Activated CD8-positive, alpha-beta memory T cell treated with anti-CD3 and anti-CD28 coated beads, Interleukin-2, amount 50 U/mL, for 24 hours (primary cell): ENCODE data around the gene KPNA4.
A peak's percentile ranks its signal among the peaks of the same experiment; 100 is the strongest.
"Not testable (repeated sequence)": the region's sequence is repeated elsewhere in the genome, so short reads cannot be mapped to it uniquely, and the experiment has no call there.

Source experiments
- DNase-seq: peaks from one replicate; pipeline ENCODE4 v3.0.0-alpha.2; 2020; ENCODE audit errors: extremely low read depth

The KPNA4 gene

DNA sequence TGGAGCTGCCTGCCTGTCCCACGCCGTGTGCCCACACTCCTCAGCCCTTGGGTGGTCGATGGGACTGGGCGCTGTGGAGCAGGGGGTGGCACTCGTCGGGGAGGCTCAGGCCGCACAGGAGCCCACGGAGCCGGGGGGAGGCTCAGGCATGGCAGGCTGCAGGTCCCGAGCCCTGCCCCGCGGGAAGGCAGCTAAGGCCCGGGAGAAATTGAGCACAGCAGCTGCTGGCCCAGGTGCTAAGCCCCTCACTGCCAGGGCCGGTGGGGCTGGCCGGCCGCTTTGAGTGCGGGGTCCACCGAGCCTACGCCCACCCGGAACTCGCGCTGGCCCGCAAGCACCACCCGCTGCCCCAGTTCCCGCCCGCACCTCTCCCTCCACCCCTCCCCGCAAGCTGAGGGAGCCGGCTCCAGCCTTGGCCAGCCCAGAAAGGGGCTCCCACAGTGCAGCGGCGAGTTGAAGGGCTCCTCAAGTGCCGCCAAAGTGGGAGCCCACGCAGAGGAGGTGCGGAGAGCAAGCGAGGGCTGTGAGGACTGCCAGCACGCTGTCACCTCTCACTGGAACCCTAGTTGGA is 8.7 kb upstream of the KPNA4 start:
- DNase-seq, result not testable (repeated sequence)

DNA sequence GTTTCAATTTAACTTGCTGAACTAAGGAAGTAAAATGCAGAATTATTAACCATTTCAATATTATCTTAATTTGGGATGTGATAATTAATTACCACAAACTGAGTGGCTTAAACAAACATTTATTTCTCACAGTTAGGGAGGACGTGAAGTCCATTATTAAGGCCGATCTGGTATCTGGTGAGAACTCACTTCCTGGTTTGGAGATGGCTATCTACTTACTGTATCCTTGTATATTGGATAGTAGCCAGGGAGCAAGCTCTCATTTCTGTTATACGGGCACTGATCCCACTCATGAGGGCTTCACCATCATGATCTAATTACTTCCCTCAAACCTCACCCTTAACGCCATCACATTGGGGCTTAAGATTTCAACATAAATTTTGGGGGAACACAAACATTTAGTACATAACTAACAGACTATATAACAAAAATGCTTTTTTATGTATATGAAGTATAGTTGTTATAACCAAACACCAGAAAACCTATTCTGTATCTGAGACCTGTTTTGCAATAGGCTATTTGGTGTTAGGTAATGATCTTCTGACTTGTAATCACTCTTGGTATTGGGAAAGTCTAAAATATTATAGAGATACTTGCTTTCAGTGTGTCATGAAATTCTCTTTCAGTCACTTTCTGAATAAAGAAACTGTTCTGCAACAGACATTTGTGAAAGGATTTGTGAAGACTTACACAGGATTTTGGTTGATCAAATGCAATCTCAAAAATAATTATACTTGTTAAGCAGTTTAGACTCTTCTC is 4.7 kb upstream of the KPNA4 start:
- DNase-seq, result no peak

DNA sequence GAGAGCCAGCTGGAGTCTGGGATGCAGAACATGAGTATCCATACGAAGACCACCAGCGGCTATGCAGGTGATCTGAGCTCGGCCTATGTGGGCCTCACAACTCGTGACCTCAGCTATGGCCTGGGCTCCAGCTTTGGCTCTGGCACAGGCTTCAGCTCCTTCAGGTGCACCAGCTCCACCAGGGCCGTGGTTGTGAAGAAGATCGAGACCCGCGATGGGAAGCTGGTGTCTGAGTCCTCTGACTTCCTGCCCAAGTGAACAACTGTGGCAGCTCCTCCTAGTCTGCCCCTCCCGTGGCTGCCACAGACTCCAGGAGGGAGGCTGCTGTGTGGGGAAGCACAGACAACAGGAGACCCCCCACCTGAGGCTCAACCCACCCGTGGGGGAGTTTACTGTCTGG is 3.6 kb upstream of the KPNA4 start:
- DNase-seq, result no peak

DNA sequence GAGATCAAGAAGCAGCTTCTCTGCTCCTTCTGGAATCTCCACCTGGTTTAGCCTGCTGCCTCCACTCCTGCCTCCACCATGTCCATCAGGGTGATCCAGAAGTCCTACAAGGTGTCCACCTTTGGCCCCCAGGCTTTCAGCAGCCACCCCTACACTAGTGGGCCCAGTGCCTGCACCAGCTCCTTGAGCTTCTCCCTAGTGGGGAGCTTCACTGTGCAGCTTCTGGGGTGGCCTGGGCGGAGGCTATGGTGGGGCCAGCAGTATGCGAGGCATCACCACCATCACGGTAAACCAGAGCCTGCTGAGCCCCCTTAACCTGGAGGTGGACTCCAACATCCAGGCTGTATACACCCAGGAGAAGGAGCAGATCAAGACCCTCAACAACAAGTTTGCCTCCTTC is 2.4 kb upstream of the KPNA4 start:
- no peak for DNase-seq

DNA sequence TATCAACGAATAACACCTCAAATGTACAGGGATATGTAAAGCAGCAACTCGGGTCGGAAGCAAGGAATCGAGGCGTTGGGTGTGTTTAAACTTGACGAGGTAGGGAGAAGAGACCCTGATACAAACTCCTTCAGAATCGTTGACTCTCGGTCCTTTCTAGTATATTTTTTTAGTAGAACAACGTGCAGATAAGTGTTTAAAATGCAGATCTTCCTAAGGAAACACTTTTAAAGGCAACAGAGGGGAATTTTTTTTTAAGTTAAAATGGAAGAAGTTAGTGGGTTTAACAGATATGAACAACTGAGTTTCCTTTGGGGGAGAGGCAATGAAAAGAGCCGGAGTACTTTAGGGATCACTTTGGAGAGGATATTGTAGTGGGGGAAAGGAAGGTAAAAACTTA is 1.1 kb upstream of the KPNA4 start:
- DNase-seq, result no peak

DNA sequence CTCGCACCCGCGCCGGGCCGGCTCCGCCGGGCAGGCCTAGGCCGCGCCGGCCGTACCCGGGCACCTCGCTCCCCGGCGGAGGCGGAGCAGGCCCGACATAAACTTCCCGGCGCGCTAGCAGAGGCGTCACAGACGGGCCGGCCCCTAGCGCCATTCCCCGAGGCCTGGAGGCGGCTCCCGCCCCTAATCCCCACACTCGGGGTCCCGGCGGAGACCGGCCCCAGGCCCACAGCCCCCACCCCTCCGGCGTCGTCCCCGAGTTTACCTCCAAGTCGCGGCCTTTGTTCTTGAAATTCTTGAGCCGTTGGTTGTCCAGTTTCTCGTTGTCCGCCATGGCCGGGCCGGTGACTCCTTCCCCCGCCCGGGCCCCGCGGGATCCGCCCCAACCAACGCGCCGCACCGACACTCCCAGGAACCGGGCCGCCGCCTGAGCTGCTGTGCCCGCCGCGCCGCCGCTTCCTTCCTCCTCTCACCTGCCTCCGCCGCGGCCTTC is 376 bp downstream of the KPNA4 start:
- peak; percentile 8 for DNase-seq

DNA sequence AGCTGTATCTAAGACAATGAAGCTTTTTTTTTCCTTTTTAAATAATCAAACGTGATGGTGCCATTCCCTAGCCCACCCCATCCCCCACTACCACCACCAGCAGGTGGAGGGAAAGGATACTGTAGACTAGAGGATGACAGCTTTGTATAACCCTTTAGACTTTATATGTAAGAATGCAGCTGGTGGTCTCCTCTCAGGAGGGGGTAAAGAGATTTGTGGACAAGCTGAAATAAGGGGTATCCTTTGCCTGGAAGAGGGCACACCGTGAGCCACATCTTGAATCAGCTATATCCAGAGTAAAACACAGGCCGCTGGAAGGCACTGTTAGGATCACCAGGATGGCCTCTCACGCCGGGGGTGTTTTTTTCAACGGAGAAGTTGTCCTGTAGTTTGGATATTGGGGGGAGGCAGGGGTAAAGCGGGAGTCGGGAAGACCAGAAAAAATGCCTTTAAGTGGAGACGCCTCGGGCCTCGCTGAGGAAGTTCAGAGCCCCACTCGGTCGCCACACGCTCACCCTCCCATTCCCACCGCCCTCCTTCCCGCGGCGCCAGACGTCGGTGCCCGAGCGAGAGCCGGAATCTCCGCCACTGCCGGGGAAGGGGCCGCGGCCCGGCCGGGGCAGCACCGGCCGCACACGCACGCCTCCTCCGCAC is 986 bp downstream of the KPNA4 start:
- no peak for DNase-seq

DNA sequence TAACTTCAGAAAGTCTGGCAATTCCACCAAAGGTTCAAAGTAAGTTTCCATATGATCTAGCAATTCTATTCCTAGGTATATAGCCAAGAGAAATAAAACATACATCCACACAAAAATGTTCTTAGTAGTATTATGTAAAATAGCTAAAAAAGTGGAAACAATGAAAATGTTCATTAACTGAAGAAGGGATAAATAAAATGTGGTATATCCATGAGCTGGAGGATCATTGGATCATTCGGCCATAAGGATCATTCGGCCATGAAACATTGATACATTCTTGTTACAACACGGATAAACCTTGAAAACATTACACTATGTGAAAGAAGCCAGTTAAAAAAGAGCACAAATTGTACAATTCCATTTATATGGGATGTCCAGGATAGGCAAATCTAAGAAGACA is 2.4 kb downstream of the KPNA4 start:
- no peak for DNase-seq

DNA sequence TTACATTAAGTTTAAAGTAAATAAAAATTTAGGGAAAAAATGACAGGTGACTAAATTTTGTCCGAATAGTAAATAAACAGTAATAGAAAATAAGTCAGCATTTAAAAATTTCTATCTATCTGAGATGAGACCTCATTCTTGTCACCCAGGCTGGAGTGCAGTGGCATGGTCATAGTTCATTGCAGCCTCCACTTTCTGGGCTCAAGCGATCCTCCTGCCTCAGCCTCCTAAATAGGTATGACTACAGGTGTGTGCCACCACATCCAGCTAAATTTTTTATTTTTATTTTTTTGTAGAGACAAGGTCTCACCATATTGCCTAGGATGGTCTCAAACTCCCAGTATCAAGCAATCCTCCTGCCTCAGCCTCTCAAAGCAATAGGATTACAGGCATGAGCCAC is 7.8 kb downstream of the KPNA4 start:
- no peak for DNase-seq

DNA sequence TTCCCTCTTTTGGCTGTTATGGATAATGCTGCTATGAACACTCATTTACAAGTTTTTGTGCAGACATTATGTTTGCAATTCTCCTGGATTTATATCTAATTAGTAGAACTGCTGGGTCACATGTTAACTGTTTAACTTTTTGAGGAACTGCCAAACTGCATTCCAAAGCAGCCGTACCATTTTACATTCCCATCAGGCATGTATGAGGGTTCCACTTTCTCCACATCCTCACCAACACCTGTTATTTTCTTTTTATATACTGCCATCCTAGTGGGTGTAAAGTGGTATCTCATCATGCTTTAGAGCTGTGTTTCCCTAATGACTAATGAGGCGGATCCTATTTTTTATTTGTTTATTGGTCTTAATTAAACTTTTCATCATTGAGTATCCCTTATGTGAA is 9.2 kb downstream of the KPNA4 start:
- no peak for DNase-seq

DNA sequence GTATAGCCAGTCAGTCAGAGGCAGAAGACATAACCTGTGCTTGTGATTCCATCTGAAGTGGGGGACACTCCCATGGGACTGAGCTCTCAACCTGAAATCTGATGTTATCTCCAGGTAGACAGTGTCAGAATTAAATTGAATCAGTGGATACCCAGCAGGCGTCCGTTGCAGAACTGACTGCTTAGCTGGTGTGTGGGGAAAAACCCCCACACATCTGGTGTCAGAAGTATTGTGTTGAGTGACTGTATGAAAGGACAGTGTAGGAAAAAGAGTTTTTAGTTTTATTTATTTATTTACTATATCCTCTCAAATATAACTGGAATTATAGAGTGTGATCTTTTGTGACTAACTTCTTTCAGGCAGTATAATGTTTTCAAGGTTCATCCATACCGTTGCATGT is 10.4 kb downstream of the KPNA4 start:
- no peak for DNase-seq

DNA sequence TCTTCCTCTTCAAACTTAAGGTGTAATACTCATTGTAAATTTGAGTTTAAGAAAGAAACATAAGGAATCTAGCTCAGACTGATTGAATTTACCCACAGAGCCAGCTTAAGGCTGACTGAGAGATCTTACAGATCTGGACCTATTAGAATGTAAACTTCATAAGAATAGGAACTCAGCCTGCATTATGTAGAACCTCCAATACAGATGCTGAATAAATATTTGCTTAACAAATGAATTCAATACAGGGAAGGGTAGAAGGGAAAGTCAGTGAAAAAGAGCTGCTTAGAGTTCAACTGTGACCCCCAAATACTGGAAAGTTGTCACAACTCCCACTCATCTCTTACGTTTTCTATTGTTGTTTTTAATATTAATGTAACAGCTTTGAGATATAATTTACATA is 11.5 kb downstream of the KPNA4 start:
- no peak for DNase-seq

DNA sequence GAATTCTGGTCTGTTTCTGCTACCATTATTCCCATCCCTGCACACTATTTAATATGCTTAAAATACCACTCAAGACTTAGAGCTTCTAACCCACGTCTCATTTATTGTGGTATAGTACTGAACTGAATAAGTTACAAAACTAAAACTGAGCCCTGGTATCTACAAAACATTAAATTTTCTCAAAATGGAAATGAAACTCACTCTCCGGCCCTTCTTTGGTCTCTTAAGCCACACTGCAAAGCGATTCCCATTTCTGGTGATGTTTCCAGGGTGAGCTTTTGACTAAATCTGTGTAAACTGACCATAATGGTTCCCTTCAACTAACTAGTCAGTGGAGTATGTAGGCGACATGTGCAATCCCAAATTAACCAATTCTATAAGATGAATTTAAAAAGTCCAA is 18.6 kb downstream of the KPNA4 start:
- no peak for DNase-seq

DNA sequence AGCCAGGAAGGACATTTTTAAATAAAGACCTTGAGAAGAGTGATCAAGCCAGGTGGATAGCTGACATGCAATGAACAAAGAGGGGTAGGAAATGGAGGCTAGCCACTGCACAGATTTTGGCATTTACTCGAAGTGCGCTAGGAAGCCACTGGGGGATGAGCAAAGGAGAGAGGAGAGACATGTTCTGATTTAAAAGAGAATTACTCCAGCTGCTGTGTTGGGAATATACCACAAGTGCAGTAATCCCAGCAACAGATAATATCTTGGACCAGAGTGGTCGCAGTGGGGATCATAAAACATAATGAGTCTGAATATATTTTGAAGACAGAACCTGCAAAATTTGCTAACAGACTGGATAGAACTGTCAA is 19.9 kb downstream of the KPNA4 start:
- DNase-seq, result no peak

DNA sequence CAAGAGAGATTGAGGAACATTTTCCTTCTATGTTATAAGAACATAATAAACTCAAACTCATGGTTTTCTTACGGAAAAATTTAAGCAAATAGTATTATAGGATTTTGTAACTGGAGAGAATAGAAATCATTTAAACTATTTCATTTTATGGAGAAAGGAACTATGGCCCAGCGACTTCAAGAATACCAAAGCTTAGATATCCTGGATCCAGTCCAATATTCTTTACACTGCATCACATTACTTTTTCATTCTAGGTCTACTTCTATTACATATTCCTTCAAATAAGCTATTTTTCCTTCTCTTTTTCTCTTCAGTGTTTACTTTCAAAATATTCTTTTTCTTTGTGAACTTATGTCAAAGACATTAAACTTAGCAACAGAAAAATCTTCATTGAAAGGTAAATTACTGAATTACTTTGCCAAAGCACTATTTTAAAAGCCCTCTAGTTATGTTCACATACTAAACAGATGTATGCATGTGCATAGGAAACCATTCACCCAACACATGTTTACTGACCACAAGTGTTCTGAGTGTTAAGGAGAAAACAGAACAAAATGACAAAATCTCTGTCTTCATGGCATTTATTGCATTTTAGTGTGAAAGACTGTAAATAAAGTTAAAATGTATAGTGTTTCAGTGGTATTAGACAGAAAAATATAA is 20.4 kb downstream of the KPNA4 start:
- no peak for DNase-seq

DNA sequence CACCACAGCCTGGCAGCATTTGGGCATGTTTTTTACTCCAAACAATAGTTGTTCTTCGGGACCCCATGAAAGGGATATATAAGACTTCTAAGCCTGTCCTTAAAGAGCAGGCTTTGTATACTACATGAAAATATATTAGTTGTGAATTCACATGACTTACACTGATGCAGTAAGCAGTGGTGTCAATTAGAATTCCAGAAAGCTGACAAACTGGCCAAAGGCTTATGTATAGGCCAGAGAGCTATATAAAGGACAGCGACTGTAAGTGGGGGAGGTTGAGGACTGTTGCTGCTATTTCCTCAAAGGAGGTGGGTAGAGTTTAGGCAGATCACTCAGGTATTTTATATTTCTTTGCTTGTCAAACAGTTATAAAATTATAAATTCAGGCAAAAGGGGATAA is 24.8 kb downstream of the KPNA4 start:
- no peak for DNase-seq

DNA sequence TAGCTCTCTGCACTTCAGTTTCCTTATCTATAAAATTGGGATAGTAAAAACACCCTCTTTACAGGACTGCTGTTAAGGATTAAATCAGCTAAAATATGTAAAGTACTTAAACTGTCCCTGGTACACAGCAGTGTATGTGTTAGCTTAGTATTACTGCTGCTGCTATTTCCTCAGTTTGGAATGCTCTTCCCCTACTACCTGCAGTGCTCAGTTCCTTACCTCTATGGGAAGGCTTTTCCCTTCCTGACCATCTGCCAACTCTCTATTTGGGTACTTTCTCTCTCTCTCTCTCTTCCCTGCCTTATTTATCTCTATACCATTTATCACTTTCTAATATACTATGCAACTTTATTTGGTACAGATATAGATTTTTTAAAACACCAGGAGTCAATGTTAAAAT is 26.5 kb downstream of the KPNA4 start:
- no peak for DNase-seq

DNA sequence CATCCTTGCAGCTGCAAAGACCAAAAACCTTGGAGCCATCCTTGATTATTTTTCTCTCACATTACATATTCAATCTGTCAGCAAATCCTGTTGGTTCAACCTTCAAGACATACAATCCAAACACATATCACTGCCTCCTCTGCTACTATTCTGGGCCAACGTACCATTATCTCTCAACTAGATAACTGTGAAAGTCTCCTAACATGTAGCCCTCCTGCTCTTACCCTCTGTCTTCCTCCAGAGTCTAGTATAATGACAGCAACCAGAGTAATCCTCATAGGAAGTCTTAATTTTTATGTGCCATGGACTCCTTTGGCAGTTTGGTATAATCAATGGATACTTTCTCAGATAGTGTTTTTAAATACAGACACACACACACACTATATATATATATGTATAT is 27.6 kb downstream of the KPNA4 start:
- DNase-seq, result no peak

DNA sequence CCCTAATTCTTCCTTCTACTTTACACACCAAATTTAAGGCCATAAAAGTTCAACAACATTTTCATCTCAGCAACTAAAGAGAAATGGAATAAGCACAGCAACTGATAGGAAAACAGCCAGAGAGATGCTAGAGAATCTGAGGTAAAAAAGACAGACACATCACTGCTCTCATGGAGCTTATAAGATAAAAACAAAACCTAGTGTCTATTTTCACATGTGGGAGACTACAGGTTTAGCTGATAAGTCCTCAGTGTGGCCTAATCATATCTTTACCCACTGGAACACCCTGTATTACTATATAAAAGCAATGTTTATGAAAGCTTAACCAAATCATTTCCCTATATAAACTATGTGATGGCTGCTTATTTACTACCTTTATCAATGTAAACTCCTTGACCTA is 33.0 kb downstream of the KPNA4 start:
- no peak for DNase-seq

DNA sequence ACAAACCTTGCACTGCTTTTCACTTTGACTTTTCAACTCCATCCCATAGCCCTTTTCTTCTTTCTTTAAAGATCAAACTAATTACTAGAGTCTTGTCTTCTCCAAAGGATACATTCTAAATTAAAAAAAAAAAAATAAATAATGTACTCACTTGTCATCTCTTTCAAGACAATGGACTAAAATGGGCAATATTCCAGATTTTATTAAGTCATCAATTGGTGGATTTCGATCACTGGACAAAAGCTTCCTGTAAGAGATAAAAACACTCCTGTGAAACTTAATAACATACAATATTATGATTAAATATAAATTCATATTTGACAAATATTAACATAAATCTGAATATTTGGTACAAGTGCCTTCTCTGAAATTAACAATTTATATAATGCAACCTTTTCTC is 34.1 kb downstream of the KPNA4 start:
- no peak for DNase-seq

DNA sequence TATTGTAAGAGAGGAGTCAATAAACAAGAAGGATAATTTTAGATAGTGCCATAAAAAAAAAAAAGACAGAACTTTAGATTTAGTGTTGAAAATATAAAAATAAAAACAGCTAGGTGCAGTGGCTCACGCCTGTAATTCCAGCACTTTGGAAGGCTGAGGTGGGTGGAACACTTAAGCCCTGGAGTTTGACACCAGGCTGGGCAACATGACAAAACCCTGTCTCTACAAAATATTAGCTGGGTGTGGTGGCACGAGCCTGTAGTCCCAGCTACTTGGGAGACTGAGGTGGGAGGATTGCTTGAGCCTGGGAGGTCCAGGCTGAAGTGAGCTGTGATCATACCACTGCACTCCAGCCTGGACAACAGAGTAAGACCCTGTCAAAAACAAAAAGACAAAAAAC is 49.0 kb downstream of the KPNA4 start:
- not testable (repeated sequence) for DNase-seq

DNA sequence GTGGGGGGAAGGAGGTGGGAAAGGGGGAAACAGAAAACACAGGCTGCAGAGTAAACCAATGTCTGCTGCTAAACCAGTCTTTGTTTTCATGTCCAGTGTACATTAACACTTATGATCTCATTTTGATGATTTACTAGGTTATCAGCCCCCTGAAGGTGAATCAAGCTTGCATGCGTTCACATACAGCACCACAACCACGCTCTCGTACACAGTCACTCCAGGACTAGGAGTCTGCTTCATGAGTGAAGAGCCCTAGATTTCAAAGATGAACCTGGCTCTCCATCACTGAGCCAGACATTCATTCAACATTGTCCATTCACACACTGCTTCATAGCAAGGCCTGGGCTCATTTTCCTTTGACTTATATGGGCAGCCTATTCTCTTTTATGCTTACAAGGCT is 64.0 kb downstream of the KPNA4 start:
- no peak for DNase-seq

DNA sequence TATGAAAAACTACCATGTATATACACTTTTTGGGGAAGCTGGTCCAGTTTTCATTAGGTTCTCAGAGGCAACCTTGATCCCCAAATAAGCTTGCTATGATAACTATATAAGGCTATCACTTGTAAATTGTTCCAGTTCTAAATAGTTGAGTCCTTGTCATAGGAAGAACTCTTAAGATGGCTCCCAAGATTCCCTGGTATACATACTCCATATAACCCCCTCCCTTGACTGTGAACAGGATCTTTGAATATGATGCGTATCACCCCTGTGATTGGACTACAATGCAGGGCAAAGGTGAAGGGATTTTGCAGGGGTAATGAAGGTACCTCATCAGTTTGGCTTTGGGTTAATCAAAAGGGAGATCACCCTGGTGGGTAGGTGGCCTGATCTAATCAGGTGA is 67.2 kb downstream of the KPNA4 start:
- no peak for DNase-seq
